SK-N-SH (cell line): ENCODE results near the gene SINHCAF. TPM values are rescaled to one million over a fixed set of nuclear protein-coding genes. Genes with fewer than 3 reads are reported as not detected.

Source experiments
- CTCF ChIA-PET: fragments of 300-600, 350-600 bp; formaldehyde crosslinking; extraction: SDS; loops from one replicate; lab custom pipeline; 2021; lab: Yijun Ruan, JAX
- POLR2A ChIA-PET: fragments of 350-600 bp; sonication (Branson Sonifier 250); formaldehyde crosslinking; extraction: SDS; loops from one replicate; lab custom pipeline; 2020; ENCODE audit warnings: antibody characterized with exemption, inconsistent platforms; lab: Yijun Ruan, JAX
- DNase-seq: peaks from one replicate; pipeline ENCODE4 v3.0.0; 2012
- H2AFZ ChIP-seq: fragments of 200-600 bp; sonication (generic); 2 replicates; pipeline ENCODE4 v1.8.1; 2016; ENCODE audit warnings: antibody characterized with exemption, mild to moderate bottlenecking, low read depth
- H3F3A ChIP-seq: fragments of 200-600 bp; sonication (generic); replicated peaks from 2 replicates; pipeline ENCODE3; 2016; ENCODE audit warnings: antibody characterized with exemption, mild to moderate bottlenecking; ENCODE audit not compliant: insufficient read depth
- H3K27ac ChIP-seq, 2 experiments: fragments of 200-500 bp in 1 of 2; fragments of 200-600 bp in 1 of 2; sonication (Bioruptor generic) in 1 of 2; sonication (generic), shearing (Covaris generic) in 1 of 2; 2 replicates each; pipeline versions ENCODE4 v1.5.1 to v1.6.1; 2014 to 2016; ENCODE audit warnings: low read depth in 2 of 2, inconsistent platforms in 1 of 2, low read length in 1 of 2, mild to moderate bottlenecking in 1 of 2, mixed read lengths in 1 of 2
- H3K27me3 ChIP-seq: fragments of 200-600 bp; sonication (generic), shearing (Covaris generic); 2 replicates; pipeline ENCODE4 v1.6.1; 2016; ENCODE audit warnings: mixed run types; ENCODE audit not compliant: insufficient read depth
- H3K36me3 ChIP-seq, 2 experiments: fragments of 200-500 bp in 1 of 2; fragments of 200-600 bp in 1 of 2; sonication (Bioruptor generic) in 1 of 2; sonication (generic) in 1 of 2; replicated peaks in 1 of 2; 2 replicates each; pipeline versions ENCODE3 to v1.5.1; 2014 to 2016; ENCODE audit warnings: low read length in 1 of 2, mild to moderate bottlenecking in 1 of 2; ENCODE audit not compliant: insufficient read depth in 2 of 2, control insufficient read depth in 1 of 2
- H3K4me1 ChIP-seq, 2 experiments: fragments of 200-500 bp in 1 of 2; fragments of 200-600 bp in 1 of 2; sonication (Bioruptor generic) in 1 of 2; sonication (generic), shearing (Covaris generic) in 1 of 2; 2 replicates each; pipeline versions ENCODE4 v1.5.1 to v1.6.1; 2014 to 2016; ENCODE audit warnings: low read depth in 1 of 2, low read length in 1 of 2, mixed run types in 1 of 2; ENCODE audit not compliant: insufficient read depth in 2 of 2, control insufficient read depth in 1 of 2
- H3K4me2 ChIP-seq: fragments of 200-600 bp; sonication (generic), shearing (Covaris generic); 2 replicates; pipeline ENCODE4 v1.6.1; 2017; ENCODE audit warnings: mixed run types
- H3K4me3 ChIP-seq, 2 experiments: fragments of 200-500 bp in 1 of 2; fragments of 200-600 bp in 1 of 2; sonication (Bioruptor generic) in 1 of 2; sonication (generic), shearing (Covaris generic) in 1 of 2; 2 replicates each; pipeline versions ENCODE4 v1.5.1 to v1.8.1; 2014 to 2016; ENCODE audit warnings: low read depth in 2 of 2, inconsistent platforms in 1 of 2, low read length in 1 of 2, mild to moderate bottlenecking in 1 of 2, mixed read lengths in 1 of 2, moderate library complexity in 1 of 2
- H3K79me2 ChIP-seq: fragments of 200-600 bp; sonication (generic); 2 replicates; pipeline ENCODE4 v1.8.1; 2017; ENCODE audit warnings: mild to moderate bottlenecking; ENCODE audit not compliant: insufficient read depth
- H3K9ac ChIP-seq: fragments of 200-600 bp; sonication (generic); 2 replicates; pipeline ENCODE4 v1.6.1; 2017; ENCODE audit warnings: mixed run types
- H3K9me2 ChIP-seq: fragments of 200-600 bp; sonication (generic); 2 replicates; pipeline ENCODE4 v1.6.1; 2017; ENCODE audit warnings: mixed run types
- H3K9me3 ChIP-seq: fragments of 200-600 bp; sonication (generic); 2 replicates; pipeline ENCODE4 v1.6.1; 2017; ENCODE audit warnings: mixed run types, mild to moderate bottlenecking, moderate library complexity
- H4K20me1 ChIP-seq: fragments of 200-600 bp; sonication (generic); 2 replicates; pipeline ENCODE4 v1.6.1; 2017; ENCODE audit warnings: mild to moderate bottlenecking, mixed run types; ENCODE audit not compliant: insufficient read depth
- EP300 ChIP-seq, 2 experiments: IDR thresholded peaks; 2 replicates each; pipeline versions ENCODE4 v1.4.0 to v1.6.1; 2012; ENCODE audit warnings: borderline replicate concordance in 1 of 2, low read depth in 1 of 2, low read length in 1 of 2
- EZH2phosphoT487 ChIP-seq: fragments of 200-600 bp; sonication (generic); IDR thresholded peaks from 2 replicates; pipeline ENCODE4 v1.6.1; 2017; ENCODE audit warnings: low read depth, mixed run types, mild to moderate bottlenecking, antibody characterized with exemption, moderate library complexity, borderline replicate concordance
- GABPA ChIP-seq: IDR thresholded peaks from 2 replicates; pipeline ENCODE4 v1.4.0; 2012; ENCODE audit warnings: low read depth, mild to moderate bottlenecking
- MEF2A ChIP-seq: IDR thresholded peaks from 2 replicates; pipeline ENCODE4 v1.4.0; 2012; ENCODE audit warnings: low read depth, borderline replicate concordance
- MXI1 ChIP-seq: IDR thresholded peaks from 2 replicates; pipeline ENCODE4 v1.6.1; 2012; ENCODE audit warnings: mild to moderate bottlenecking, low read depth, low read length, improper control_type of control experiment
- PBX3 ChIP-seq: IDR thresholded peaks from 2 replicates; pipeline ENCODE4; 2012
- POLR2AphosphoS5 ChIP-seq: IDR thresholded peaks from 2 replicates; pipeline ENCODE4 v1.6.1; 2012; ENCODE audit warnings: low read depth, low read length
- RAD21 ChIP-seq: IDR thresholded peaks from 2 replicates; pipeline ENCODE4 v1.6.1; 2012; ENCODE audit warnings: mild to moderate bottlenecking, low read length
- REST ChIP-seq: IDR thresholded peaks from 2 replicates; pipeline ENCODE4 v1.6.1; 2012; ENCODE audit warnings: mild to moderate bottlenecking, low read depth, low read length, moderate library complexity
- SIN3A ChIP-seq: IDR thresholded peaks from 2 replicates; pipeline ENCODE4 v1.6.1; 2012; ENCODE audit warnings: low read depth, mild to moderate bottlenecking, low read length, moderate library complexity, borderline replicate concordance
- TAF1 ChIP-seq: IDR thresholded peaks from 2 replicates; pipeline ENCODE4 v1.6.1; 2012; ENCODE audit warnings: low read depth, mild to moderate bottlenecking, low read length, moderate library complexity, borderline replicate concordance
- TEAD4 ChIP-seq: IDR thresholded peaks from 2 replicates; pipeline ENCODE4 v1.4.0; 2012; ENCODE audit warnings: mild to moderate bottlenecking, borderline replicate concordance; ENCODE audit not compliant: insufficient read depth
- USF1 ChIP-seq: IDR thresholded peaks from 2 replicates; pipeline ENCODE4 v1.4.0; 2012; ENCODE audit warnings: low read depth, borderline replicate concordance
- WGBS: methylation state at CpG from one replicate; pipeline ENCODE4 v1.1.6; 2017; ENCODE audit warnings: low lambda C conversion rate; 5-methylcytosine and 5-hydroxymethylcytosine counted together
- polyA plus RNA-seq, 3 experiments: library from polyadenylated mRNA; depleted of rRNA; stranded (reverse); fragments of >200 nt; gene quantifications; 2 replicates each; pipeline ENCODE4 v1.2.3, GENCODE V29; 2012
- TF ChIP-seq, protein P1 (sequence below): fragments of 200-600 bp; sonication (generic); IDR thresholded peaks from 2 replicates; pipeline ENCODE4 v1.6.1; 2017; ENCODE audit warnings: antibody characterized with exemption, mild to moderate bottlenecking, moderate library complexity

Gene SINHCAF
- polyA plus RNA-seq, 1 of the 3 experiments (the other 2 are of a cell fraction), result 22.2 TPM

GRCh38 chr12:31250179-31250578 is 75.8 kb downstream of the SINHCAF start:
- no peaks in the 10 kb centered on the region for H3K27me3 ChIP-seq
- H3F3A ChIP-seq, result no peaks in the 10 kb centered on the region
- WGBS, result 47% methylated on average over 3 of the region's 6 CpGs
- H3K36me3 ChIP-seq, result no peaks in the 10 kb centered on the region
- no peaks in the 10 kb centered on the region for H3K79me2 ChIP-seq
- no peaks in the 10 kb centered on the region for H3K9me2 ChIP-seq
- no peak for DNase-seq
- H3K4me1 ChIP-seq, result no peaks in the 10 kb centered on the region
- no peaks in the 10 kb centered on the region for H4K20me1 ChIP-seq
- no peaks in the 10 kb centered on the region for H3K9me3 ChIP-seq
- no peak overlapping the region for H3K9ac ChIP-seq
- ChIA-PET CTCF (interaction anchor here (1.2 to 3.4 kb wide), 5 partner anchors 8 to 24 kb away, joined by 3 to 46 read pairs (median 16); no protein-coding TSS in a partner anchor), POLR2A (no interaction called here)
- no peak overlapping the region for H3K4me3 ChIP-seq
- H3K27ac ChIP-seq, result no peak overlapping the region
- H2AFZ ChIP-seq, result no peak overlapping the region
- no peak overlapping the region for H3K4me2 ChIP-seq
- TF ChIP-seq RAD21 (no peak), TAF1 (no peak)

- DNase-seq, result no peak
- no peak overlapping the region for H2AFZ ChIP-seq
- H3F3A ChIP-seq, result no peaks in the 10 kb centered on the region
- POLR2A ChIA-PET, result no interaction called here
- H3K9ac ChIP-seq, result no peak overlapping the region
- no peaks in the 10 kb centered on the region for H3K79me2 ChIP-seq
- 77% methylated on average over 3 of the region's 3 CpGs for WGBS
- no peaks in the 10 kb centered on the region for H3K27me3 ChIP-seq
- CTCF ChIA-PET, result interaction anchor here (2.9 to 3.4 kb wide), 2 partner anchors 10 to 23 kb away, joined by 20 to 46 read pairs; no protein-coding TSS in a partner anchor
- no peaks in the 10 kb centered on the region for H3K9me2 ChIP-seq
- H3K4me3 ChIP-seq, result no peak overlapping the region
- no peaks in the 10 kb centered on the region for H4K20me1 ChIP-seq
- no peak overlapping the region for H3K27ac ChIP-seq
- no peaks in the 10 kb centered on the region for H3K9me3 ChIP-seq
- H3K36me3 ChIP-seq, result no peaks in the 10 kb centered on the region
- H3K4me2 ChIP-seq, result no peak overlapping the region
- H3K4me1 ChIP-seq, result no peaks in the 10 kb centered on the region
- no peak for TF ChIP-seq POLR2AphosphoS5
- TF ChIP-seq MXI1, result no peak
These were observed 76.6 kb downstream of the SINHCAF start for GRCh38 chr12:31249356-31249755.

- Histone ChIP-seq H3K4me1 (no peaks in the 10 kb centered on the region), H3K27me3 (no peaks in the 10 kb centered on the region), H3K4me3 (no peak overlapping the region), H2AFZ (no peak overlapping the region), H3K9me2 (no peaks in the 10 kb centered on the region), H3K4me2 (no peak overlapping the region), H4K20me1 (no peaks in the 10 kb centered on the region), H3K79me2 (no peaks in the 10 kb centered on the region), H3K9ac (no peak overlapping the region), H3F3A (no peaks in the 10 kb centered on the region), H3K27ac (no peak overlapping the region), H3K9me3 (no peaks in the 10 kb centered on the region), H3K36me3 (no peaks in the 10 kb centered on the region)
- DNase-seq, result no peak
- WGBS, result 100% methylated on average over 2 of the region's 2 CpGs
- ChIA-PET CTCF (interaction anchor here (1.6 to 3.4 kb wide), 2 partner anchors 11 to 23 kb away, joined by 5 to 46 read pairs; no protein-coding TSS in a partner anchor), POLR2A (no interaction called here)
- TF ChIP-seq SIN3A, result no peak
- TF ChIP-seq TAF1, result no peak
- TF ChIP-seq EZH2phosphoT487, result no peak
- TF ChIP-seq REST, result no peak
- TF ChIP-seq TEAD4, result no peak
- no peak for TF ChIP-seq PBX3
- TF ChIP-seq GABPA, result no peak
- TF ChIP-seq MEF2A, result no peak
- no peak for TF ChIP-seq USF1
- TF ChIP-seq EP300 (IDR thresholded peaks at IDR 0.05; ENCODE audit: borderline replicate concordance in 1 of 2, low read depth in 1 of 2, low read length in 1 of 2), result no peak
- TF ChIP-seq, protein P1, sequence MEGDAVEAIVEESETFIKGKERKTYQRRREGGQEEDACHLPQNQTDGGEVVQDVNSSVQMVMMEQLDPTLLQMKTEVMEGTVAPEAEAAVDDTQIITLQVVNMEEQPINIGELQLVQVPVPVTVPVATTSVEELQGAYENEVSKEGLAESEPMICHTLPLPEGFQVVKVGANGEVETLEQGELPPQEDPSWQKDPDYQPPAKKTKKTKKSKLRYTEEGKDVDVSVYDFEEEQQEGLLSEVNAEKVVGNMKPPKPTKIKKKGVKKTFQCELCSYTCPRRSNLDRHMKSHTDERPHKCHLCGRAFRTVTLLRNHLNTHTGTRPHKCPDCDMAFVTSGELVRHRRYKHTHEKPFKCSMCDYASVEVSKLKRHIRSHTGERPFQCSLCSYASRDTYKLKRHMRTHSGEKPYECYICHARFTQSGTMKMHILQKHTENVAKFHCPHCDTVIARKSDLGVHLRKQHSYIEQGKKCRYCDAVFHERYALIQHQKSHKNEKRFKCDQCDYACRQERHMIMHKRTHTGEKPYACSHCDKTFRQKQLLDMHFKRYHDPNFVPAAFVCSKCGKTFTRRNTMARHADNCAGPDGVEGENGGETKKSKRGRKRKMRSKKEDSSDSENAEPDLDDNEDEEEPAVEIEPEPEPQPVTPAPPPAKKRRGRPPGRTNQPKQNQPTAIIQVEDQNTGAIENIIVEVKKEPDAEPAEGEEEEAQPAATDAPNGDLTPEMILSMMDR, result no peak
These were observed 77.1 kb downstream of the SINHCAF start for GRCh38 chr12:31248815-31249214.
